Gastroesophageal sphincter (tissue), 4 donors: Measurements from ENCODE around the gene PIM3. TPM values are rescaled to one million over a fixed set of nuclear protein-coding genes. Genes with fewer than 3 reads are reported as not detected.

Experiments
- ATAC-seq: fragments of 150-250 bp; one replicate; pipeline ENCODE4 v1.9.1; 2016; ENCODE audit warnings: mild to moderate bottlenecking, moderate library complexity
- H3K27ac ChIP-seq, 4 donors: fragments of 200-600 bp; sonication (generic) in 3 of 4; 1 replicate in 3 of 4; 2 replicates in 1 of 4; pipeline ENCODE4 v1.5.1; 2016 to 2019
- H3K27me3 ChIP-seq: fragments of 200-600 bp; sonication (generic); one replicate; pipeline ENCODE4 v1.5.1; 2019
- H3K36me3 ChIP-seq, 2 donors: fragments of 200-600 bp; sonication (generic); one replicate each; pipeline ENCODE4 v1.5.1; 2019; ENCODE audit warnings: control low read depth in 1 of 2
- H3K4me1 ChIP-seq, 3 donors: fragments of 200-600 bp; sonication (generic); 1 replicate in 2 of 3; 2 replicates in 1 of 3; pipeline ENCODE4 v1.5.1; 2016 to 2019; ENCODE audit warnings: control low read depth in 2 of 3
- H3K4me3 ChIP-seq, 2 donors: fragments of 200-600 bp; sonication (generic); one replicate each; pipeline ENCODE4 v1.5.1; 2019; ENCODE audit warnings: mild to moderate bottlenecking in 1 of 2, moderate library complexity in 1 of 2
- H3K9me3 ChIP-seq, 3 donors: fragments of 200-600 bp; sonication (generic); one replicate each; pipeline ENCODE4 v1.5.1; 2017 to 2019; ENCODE audit warnings: control low read depth in 2 of 3
- CTCF ChIP-seq, 4 experiments: fragments of 200-600 bp in 2 of 4; fragments of 450-650 bp in 2 of 4; sonication (generic) in 1 of 4; IDR thresholded peaks; one replicate each; pipeline ENCODE4 v1.5.1; 2017 to 2019; ENCODE audit warnings: antibody characterized with exemption in 4 of 4, mild to moderate bottlenecking in 2 of 4, moderate library complexity in 2 of 4
- EP300 ChIP-seq: sonication (generic); formaldehyde crosslinking; IDR thresholded peaks from one replicate; pipeline ENCODE4 v1.6.1; 2017; ENCODE audit warnings: antibody characterized with exemption, mild to moderate bottlenecking
- POLR2A ChIP-seq, 2 donors: fragments of 450-650 bp; IDR thresholded peaks; one replicate each; pipeline ENCODE4 v1.6.1; 2017; ENCODE audit warnings: antibody characterized with exemption in 2 of 2, mild to moderate bottlenecking in 2 of 2, moderate library complexity in 1 of 2
- POLR2AphosphoS5 ChIP-seq: sonication (generic); formaldehyde crosslinking; IDR thresholded peaks from one replicate; pipeline ENCODE4 v1.6.1; 2017; ENCODE audit warnings: antibody characterized with exemption
- WGBS, 2 donors: methylation state at CpG; one replicate each; pipeline ENCODE4 v1.1.5; 2018; ENCODE audit warnings: low coverage in 1 of 2; 5-methylcytosine and 5-hydroxymethylcytosine counted together
- total RNA-seq, 4 donors: library from RNA; depleted of rRNA; stranded (reverse); fragments of >200 nt; gene quantifications; one replicate each; pipeline ENCODE4 v1.1.0, GENCODE V29; 2016

Gene PIM3
- total RNA-seq, 4 donors from 2014 or later, result 30.0 to 58.3 (median 46.4) TPM

GRCh38 chr22:49995041-49995360 lies 34.4 kb downstream of the PIM3 start:
- Histone ChIP-seq H3K27ac (no peak overlapping the region), H3K36me3 (no peaks in the 10 kb centered on the region), H3K4me3 (no peak overlapping the region), H3K9me3 (peaks cover 0 to 27% (median 5%) of the 10 kb centered on the region in 3 donors), H3K4me1 (peaks cover 0 to 16% (median 0%) of the 10 kb centered on the region in 3 donors), H3K27me3 (peaks cover 38% of the 10 kb centered on the region)
- ATAC-seq, result no peak
- no CpG with 5 or more reads among the region's 3 CpGs for WGBS, 2 donors
- TF ChIP-seq POLR2A (IDR thresholded peaks at IDR 0.05) (no peak), CTCF (IDR thresholded peaks at IDR 0.05) (no peak), POLR2AphosphoS5 (no peak), EP300 (no peak)

- Histone ChIP-seq H3K36me3 (no peaks in the 10 kb centered on the region), H3K27ac (no peak overlapping the region), H3K4me1 (peaks cover 0 to 18% (median 0%) of the 10 kb centered on the region in 3 donors), H3K9me3 (peaks cover 0 to 22% (median 5%) of the 10 kb centered on the region in 3 donors), H3K4me3 (no peak overlapping the region), H3K27me3 (peaks cover 43% of the 10 kb centered on the region)
- no peak for TF ChIP-seq POLR2AphosphoS5
- TF ChIP-seq EP300, result no peak
- no CpG with 5 or more reads among the region's 10 CpGs for WGBS, 2 donors
- no peak for ATAC-seq
These were observed 35.0 kb downstream of the PIM3 start for GRCh38 chr22:49995361-49996118.

- no CpG with 5 or more reads among the region's 4 CpGs for WGBS, 2 donors
- peaks cover 49% of the 10 kb centered on the region for H3K27me3 ChIP-seq
- peaks cover 0 to 16% (median 0%) of the 10 kb centered on the region in 3 donors for H3K9me3 ChIP-seq
- no peak overlapping the region for H3K27ac ChIP-seq
- peaks cover 0 to 18% (median 0%) of the 10 kb centered on the region in 3 donors for H3K4me1 ChIP-seq
- no peak overlapping the region for H3K4me3 ChIP-seq
- ATAC-seq, result no peak
- H3K36me3 ChIP-seq, result no peaks in the 10 kb centered on the region
- no peak for TF ChIP-seq EP300
- no peak for TF ChIP-seq CTCF (IDR thresholded peaks at IDR 0.05)
- TF ChIP-seq POLR2A (IDR thresholded peaks at IDR 0.05), result no peak
- TF ChIP-seq POLR2AphosphoS5, result no peak
These were observed 35.5 kb downstream of the PIM3 start for GRCh38 chr22:49996119-49996517.

- Histone ChIP-seq H3K27me3 (peaks cover 55% of the 10 kb centered on the region), H3K36me3 (no peaks in the 10 kb centered on the region), H3K4me1 (peaks cover 0 to 18% (median 0%) of the 10 kb centered on the region in 3 donors), H3K4me3 (no peak overlapping the region), H3K9me3 (peaks cover 0 to 11% (median 0%) of the 10 kb centered on the region in 3 donors), H3K27ac (no peak overlapping the region)
- no peak for ATAC-seq
- TF ChIP-seq POLR2AphosphoS5 (no peak), POLR2A (IDR thresholded peaks at IDR 0.05) (no peak), CTCF (IDR thresholded peaks at IDR 0.05) (no peak), EP300 (no peak)
- 87% methylated on average over 3 of the region's 19 CpGs; no CpG with 5 or more reads in 1 of the 2 donors for WGBS, 2 donors
These were observed 36.1 kb downstream of the PIM3 start for GRCh38 chr22:49996518-49997250.

- no peak overlapping the region for H3K4me3 ChIP-seq
- WGBS, 2 donors, result 86% methylated on average over 5 of the region's 12 CpGs; no CpG with 5 or more reads in 1 of the 2 donors
These were observed 36.7 kb downstream of the PIM3 start for GRCh38 chr22:49997251-49997599.

More at GRCh38 chr22:49997251-49997599, 36.7 kb downstream of the PIM3 start:
- Histone ChIP-seq H3K27ac (no peak overlapping the region), H3K27me3 (peaks cover 58% of the 10 kb centered on the region), H3K36me3 (no peaks in the 10 kb centered on the region), H3K4me1 (peaks cover 0 to 18% (median 0%) of the 10 kb centered on the region in 3 donors), H3K9me3 (peaks cover 0 to 5% (median 0%) of the 10 kb centered on the region in 3 donors)
- TF ChIP-seq POLR2AphosphoS5 (no peak), EP300 (no peak), POLR2A (IDR thresholded peaks at IDR 0.05) (no peak)
- no peak for ATAC-seq
